Loucy (cell line): ENCODE data around the gene C10orf67.

ENCODE experiments used
- H2AFZ ChIP-seq: fragments of 200-600 bp; sonication (generic); 2 replicates; pipeline ENCODE4 v1.6.0; 2016; ENCODE audit warnings: antibody characterized with exemption, mild to moderate bottlenecking, low read length, moderate library complexity
- H3F3A ChIP-seq: fragments of 200-600 bp; 2 replicates; pipeline ENCODE4 v1.6.0; 2016; ENCODE audit warnings: antibody characterized with exemption, low read depth, mild to moderate bottlenecking
- H3K27me3 ChIP-seq: fragments of 200-600 bp; sonication (generic); 2 replicates; pipeline ENCODE4 v1.6.1; 2014; ENCODE audit warnings: low read length, mild to moderate bottlenecking; ENCODE audit not compliant: insufficient read depth, poor library complexity, severe bottlenecking
- H3K36me3 ChIP-seq: fragments of 200-600 bp; sonication (generic); 2 replicates; pipeline ENCODE4 v1.6.1; 2016; ENCODE audit warnings: low read length; ENCODE audit not compliant: insufficient read depth
- H3K4me1 ChIP-seq: fragments of 200-600 bp; sonication (generic); 2 replicates; pipeline ENCODE4 v1.5.1; 2014; ENCODE audit warnings: low read length, mild to moderate bottlenecking; ENCODE audit not compliant: insufficient read depth, poor library complexity, severe bottlenecking
- H3K4me2 ChIP-seq: fragments of 200-600 bp; sonication (generic); 2 replicates; pipeline ENCODE4 v1.6.0; 2014; ENCODE audit warnings: antibody characterized with exemption, low read length, low read depth, mild to moderate bottlenecking; ENCODE audit not compliant: poor library complexity, severe bottlenecking
- H3K4me3 ChIP-seq: fragments of 200-600 bp; sonication (generic); 2 replicates; pipeline ENCODE4 v1.5.1; 2014; ENCODE audit warnings: low read length, mild to moderate bottlenecking, mixed read lengths; ENCODE audit not compliant: poor library complexity, severe bottlenecking
- H3K79me2 ChIP-seq: fragments of 200-600 bp; sonication (generic); 2 replicates; pipeline ENCODE4 v1.6.1; 2014; ENCODE audit warnings: low read length; ENCODE audit not compliant: insufficient read depth
- H3K9ac ChIP-seq: fragments of 200-600 bp; sonication (generic); 2 replicates; pipeline ENCODE4 v1.6.0; 2014; ENCODE audit warnings: mild to moderate bottlenecking, low read depth, low read length, moderate library complexity; ENCODE audit not compliant: poor library complexity, severe bottlenecking
- H3K9me2 ChIP-seq: fragments of 200-600 bp; sonication (generic); replicated peaks from 2 replicates; pipeline ENCODE4 v1.6.1; 2016; ENCODE audit warnings: low read depth, low read length, mixed read lengths
- H3K9me3 ChIP-seq: fragments of 200-600 bp; sonication (generic); 2 replicates; pipeline ENCODE4 v1.6.1; 2014; ENCODE audit warnings: mild to moderate bottlenecking, antibody characterized with exemption, low read length, low read depth; ENCODE audit not compliant: insufficient read depth
- H4K20me1 ChIP-seq: fragments of 200-600 bp; sonication (generic); 2 replicates; pipeline ENCODE4 v1.6.0; 2014; ENCODE audit warnings: antibody characterized with exemption, low read length, mild to moderate bottlenecking; ENCODE audit not compliant: insufficient read depth, poor library complexity, severe bottlenecking
- EZH2phosphoT487 ChIP-seq: fragments of 200-600 bp; IDR thresholded peaks from 2 replicates; pipeline ENCODE4 v1.6.1; 2018; ENCODE audit warnings: antibody characterized with exemption, mild to moderate bottlenecking, moderate library complexity, borderline replicate concordance
- TF ChIP-seq, protein P1 (sequence below): fragments of 200-600 bp; sonication (generic); conservative IDR thresholded peaks from 2 replicates; pipeline ENCODE4 v1.5.1; 2014; ENCODE audit warnings: mild to moderate bottlenecking, antibody characterized with exemption, low read length

The C10orf67 gene

GRCh38 chr10:23189024-23189423, 155.6 kb downstream of the C10orf67 start:
- Histone ChIP-seq H3K36me3 (no peaks in the 10 kb centered on the region), H3K79me2 (no peaks in the 10 kb centered on the region), H3K9ac (no peak overlapping the region), H2AFZ (no peak overlapping the region), H3K27me3 (no peaks in the 10 kb centered on the region), H3F3A (no peaks in the 10 kb centered on the region), H3K4me3 (no peak overlapping the region), H3K9me2 (no peaks in the 10 kb centered on the region), H4K20me1 (no peaks in the 10 kb centered on the region), H3K9me3 (no peaks in the 10 kb centered on the region), H3K4me1 (no peaks in the 10 kb centered on the region), H3K4me2 (no peak overlapping the region)
- TF ChIP-seq, protein P1, sequence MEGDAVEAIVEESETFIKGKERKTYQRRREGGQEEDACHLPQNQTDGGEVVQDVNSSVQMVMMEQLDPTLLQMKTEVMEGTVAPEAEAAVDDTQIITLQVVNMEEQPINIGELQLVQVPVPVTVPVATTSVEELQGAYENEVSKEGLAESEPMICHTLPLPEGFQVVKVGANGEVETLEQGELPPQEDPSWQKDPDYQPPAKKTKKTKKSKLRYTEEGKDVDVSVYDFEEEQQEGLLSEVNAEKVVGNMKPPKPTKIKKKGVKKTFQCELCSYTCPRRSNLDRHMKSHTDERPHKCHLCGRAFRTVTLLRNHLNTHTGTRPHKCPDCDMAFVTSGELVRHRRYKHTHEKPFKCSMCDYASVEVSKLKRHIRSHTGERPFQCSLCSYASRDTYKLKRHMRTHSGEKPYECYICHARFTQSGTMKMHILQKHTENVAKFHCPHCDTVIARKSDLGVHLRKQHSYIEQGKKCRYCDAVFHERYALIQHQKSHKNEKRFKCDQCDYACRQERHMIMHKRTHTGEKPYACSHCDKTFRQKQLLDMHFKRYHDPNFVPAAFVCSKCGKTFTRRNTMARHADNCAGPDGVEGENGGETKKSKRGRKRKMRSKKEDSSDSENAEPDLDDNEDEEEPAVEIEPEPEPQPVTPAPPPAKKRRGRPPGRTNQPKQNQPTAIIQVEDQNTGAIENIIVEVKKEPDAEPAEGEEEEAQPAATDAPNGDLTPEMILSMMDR: no peak
- no peak for TF ChIP-seq EZH2phosphoT487

DNA sequence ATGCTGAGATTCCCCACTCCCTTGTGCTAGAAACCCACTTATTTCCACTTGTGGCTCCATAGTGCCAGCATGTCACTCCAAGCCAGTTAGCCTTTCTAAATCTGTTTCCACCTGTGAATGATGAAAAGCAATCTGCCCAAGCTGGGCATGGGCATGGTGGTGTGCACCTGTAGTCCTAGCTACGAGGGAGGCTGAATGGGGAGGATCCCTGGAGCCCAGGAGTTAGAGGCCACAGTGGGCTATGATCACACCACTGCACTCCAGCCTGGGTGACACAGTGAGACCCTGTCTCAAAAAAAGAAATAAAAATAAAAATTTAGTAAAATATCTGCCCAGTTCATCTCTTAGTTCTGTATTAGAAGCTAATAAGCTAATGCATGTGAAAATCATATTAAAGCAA, 157.4 kb downstream of the C10orf67 start:
- Histone ChIP-seq H3K9ac (no peak overlapping the region), H3F3A (no peaks in the 10 kb centered on the region), H4K20me1 (no peaks in the 10 kb centered on the region), H3K27me3 (no peaks in the 10 kb centered on the region), H2AFZ (no peak overlapping the region), H3K9me2 (no peaks in the 10 kb centered on the region), H3K4me3 (no peak overlapping the region), H3K4me1 (no peaks in the 10 kb centered on the region), H3K36me3 (no peaks in the 10 kb centered on the region), H3K4me2 (no peak overlapping the region), H3K9me3 (no peaks in the 10 kb centered on the region), H3K79me2 (no peaks in the 10 kb centered on the region)
- TF ChIP-seq, protein P1: no peak
- TF ChIP-seq EZH2phosphoT487: no peak

GRCh38 chr10:23186697-23187096, 157.9 kb downstream of the C10orf67 start:
- TF ChIP-seq EZH2phosphoT487: no peak
- TF ChIP-seq, protein P1: no peak
- no peaks in the 10 kb centered on the region for H4K20me1 ChIP-seq

More at GRCh38 chr10:23186697-23187096, 157.9 kb downstream of the C10orf67 start:
- no peaks in the 10 kb centered on the region for H3K9me3 ChIP-seq
- no peaks in the 10 kb centered on the region for H3K79me2 ChIP-seq
- no peaks in the 10 kb centered on the region for H3K4me1 ChIP-seq
- no peaks in the 10 kb centered on the region for H3K27me3 ChIP-seq
- no peak overlapping the region for H3K4me3 ChIP-seq
- H3K9me2 ChIP-seq: no peaks in the 10 kb centered on the region
- no peak overlapping the region for H3K9ac ChIP-seq
- H2AFZ ChIP-seq: no peak overlapping the region
- H3K36me3 ChIP-seq: no peaks in the 10 kb centered on the region
- no peaks in the 10 kb centered on the region for H3F3A ChIP-seq
- H3K4me2 ChIP-seq: no peak overlapping the region
